ENCODE data around the gene ATP8B1.
A peak's percentile ranks its signal among the peaks of the same experiment; 100 is the strongest.

Gene ATP8B1

GRCh38 chr18:57816208-57816954 is 13.3 kb upstream of the ATP8B1 start:
- DNase-seq: no peak

GRCh38 chr18:57814555-57814954 is 11.4 kb upstream of the ATP8B1 start:
- DNase-seq: no peak

GRCh38 chr18:57813245-57813644 is 10.1 kb upstream of the ATP8B1 start:
- no peak for DNase-seq

- DNase-seq: no peak
Measured at GRCh38 chr18:57812126-57812477, 9.0 kb upstream of the ATP8B1 start.

- no peak for DNase-seq
Measured at GRCh38 chr18:57811477-57812125, 8.5 kb upstream of the ATP8B1 start.

GRCh38 chr18:57809190-57809589 is 6.1 kb upstream of the ATP8B1 start:
- DNase-seq: no peak

GRCh38 chr18:57807336-57808117 is 4.4 kb upstream of the ATP8B1 start:
- DNase-seq: no peak

- DNase-seq: no peak
Measured at GRCh38 chr18:57806978-57807285, 3.8 kb upstream of the ATP8B1 start.

- no peak for DNase-seq
Measured at GRCh38 chr18:57806201-57806977, 3.3 kb upstream of the ATP8B1 start.

GRCh38 chr18:57805117-57805516 is 2.0 kb upstream of the ATP8B1 start:
- DNase-seq: no peak

- no peak for DNase-seq
Measured at GRCh38 chr18:57804557-57804956, 1.4 kb upstream of the ATP8B1 start.

GRCh38 chr18:57802213-57803102 is 657 bp downstream of the ATP8B1 start:
- DNase-seq: no peak

GRCh38 chr18:57801761-57802212 is 1.3 kb downstream of the ATP8B1 start:
- DNase-seq: peak; percentile 27

GRCh38 chr18:57801325-57801724 is 1.8 kb downstream of the ATP8B1 start:
- DNase-seq: no peak

GRCh38 chr18:57798713-57799373 is 4.3 kb downstream of the ATP8B1 start:
- no peak for DNase-seq

GRCh38 chr18:57797209-57797651 is 5.9 kb downstream of the ATP8B1 start:
- peak; percentile 81 for DNase-seq

GRCh38 chr18:57794951-57795728 is 8.0 kb downstream of the ATP8B1 start:
- no peak for DNase-seq

- no peak for DNase-seq
Measured at GRCh38 chr18:57793302-57793986, 9.7 kb downstream of the ATP8B1 start.

- DNase-seq: no peak
Measured at GRCh38 chr18:57792631-57793301, 10.3 kb downstream of the ATP8B1 start.
